Measurements from ENCODE around the gene PAK1.

Gene PAK1

GRCh38 chr11:77425346-77425745, 48.5 kb downstream of the PAK1 start:
- DNase-seq (ENCODE audit: extremely low read depth, insufficient read length), result no peak
- no peak for TF ChIP-seq CTCF (IDR thresholded peaks at IDR 0.05; ENCODE audit: insufficient read depth, low read length, poor library complexity, severe bottlenecking)
- H3K27me3 ChIP-seq (replicated peaks; ENCODE audit: control insufficient read depth, insufficient read depth, low read length), result no peaks in the 10 kb centered on the region
- no peak overlapping the region for H3K4me3 ChIP-seq (replicated peaks; ENCODE audit: low read depth, low read length)
- no peaks in the 10 kb centered on the region; the same call in 1 of the 2 replicates for H3K36me3 ChIP-seq (ENCODE audit: control insufficient read depth, insufficient read depth, low read length)

- no peak for TF ChIP-seq CTCF (IDR thresholded peaks at IDR 0.05; ENCODE audit: insufficient read depth, low read length, poor library complexity, severe bottlenecking)
- DNase-seq (ENCODE audit: extremely low read depth, insufficient read length), result no peak
- Histone ChIP-seq H3K36me3 (ENCODE audit: control insufficient read depth, insufficient read depth, low read length) (no peaks in the 10 kb centered on the region; the same call in 1 of the 2 replicates), H3K4me3 (replicated peaks; ENCODE audit: low read depth, low read length) (no peak overlapping the region), H3K27me3 (replicated peaks; ENCODE audit: control insufficient read depth, insufficient read depth, low read length) (no peaks in the 10 kb centered on the region)
These were observed 49.2 kb downstream of the PAK1 start for GRCh38 chr11:77424644-77425043.

- Histone ChIP-seq H3K27me3 (replicated peaks; ENCODE audit: control insufficient read depth, insufficient read depth, low read length) (no peaks in the 10 kb centered on the region), H3K4me3 (replicated peaks; ENCODE audit: low read depth, low read length) (no peak overlapping the region), H3K36me3 (ENCODE audit: control insufficient read depth, insufficient read depth, low read length) (no peaks in the 10 kb centered on the region; the same call in 1 of the 2 replicates)
- no peak for TF ChIP-seq CTCF (IDR thresholded peaks at IDR 0.05; ENCODE audit: insufficient read depth, low read length, poor library complexity, severe bottlenecking)
- DNase-seq (ENCODE audit: extremely low read depth, insufficient read length), result no peak
These were observed 50.3 kb downstream of the PAK1 start for GRCh38 chr11:77423624-77424023.

- no peak for TF ChIP-seq CTCF (IDR thresholded peaks at IDR 0.05; ENCODE audit: insufficient read depth, low read length, poor library complexity, severe bottlenecking)
- DNase-seq (ENCODE audit: extremely low read depth, insufficient read length), result no peak
- no peaks in the 10 kb centered on the region; the same call in 1 of the 2 replicates for H3K36me3 ChIP-seq (ENCODE audit: control insufficient read depth, insufficient read depth, low read length)
- no peaks in the 10 kb centered on the region for H3K27me3 ChIP-seq (replicated peaks; ENCODE audit: control insufficient read depth, insufficient read depth, low read length)
- no peak overlapping the region for H3K4me3 ChIP-seq (replicated peaks; ENCODE audit: low read depth, low read length)
These were observed 51.2 kb downstream of the PAK1 start for GRCh38 chr11:77422687-77423086.

GRCh38 chr11:77421041-77421723, 52.7 kb downstream of the PAK1 start:
- no peak overlapping the region for H3K4me3 ChIP-seq (replicated peaks; ENCODE audit: low read depth, low read length)
- no peak for TF ChIP-seq CTCF (IDR thresholded peaks at IDR 0.05; ENCODE audit: insufficient read depth, low read length, poor library complexity, severe bottlenecking)
- no peaks in the 10 kb centered on the region for H3K27me3 ChIP-seq (replicated peaks; ENCODE audit: control insufficient read depth, insufficient read depth, low read length)
- DNase-seq (ENCODE audit: extremely low read depth, insufficient read length), result no peak
- no peaks in the 10 kb centered on the region; the same call in 1 of the 2 replicates for H3K36me3 ChIP-seq (ENCODE audit: control insufficient read depth, insufficient read depth, low read length)
